GM13977 (cell line): Measurements from ENCODE around the gene TTBK1.

Source experiments
- DNase-seq: peaks from one replicate; pipeline ENCODE4 v3.0.0; 2012; ENCODE audit warnings: low spot score
- CTCF ChIP-seq: IDR thresholded peaks from 2 replicates; pipeline ENCODE4 v1.5.1; 2012; ENCODE audit warnings: mild to moderate bottlenecking, control low read depth; ENCODE audit not compliant: insufficient read depth; ENCODE audit errors: extremely low read depth, missing control alignments
- in situ Hi-C: fragments of 300-500 bp; cut with MboI; formaldehyde crosslinking; loops from one replicate; pipeline ENCODE4 v1.12.0; 2022; ENCODE audit warnings: low sequenced_read_pairs, low pct_unique_long_range_greater_than_20kb, mixed read lengths, inconsistent platforms; ENCODE audit not compliant: unreplicated experiment

The TTBK1 gene

GRCh38 chr6:43213431-43213830, 29.9 kb upstream of the TTBK1 start:
- in situ Hi-C loops = no loop called here
- no peak for TF ChIP-seq CTCF

GRCh38 chr6:43215066-43215465, 28.2 kb upstream of the TTBK1 start:
- TF ChIP-seq CTCF = no peak
- in situ Hi-C loops = no loop called here
- no peak for DNase-seq

More at GRCh38 chr6:43213431-43213830, 29.9 kb upstream of the TTBK1 start:
- no peak for DNase-seq

- no peak for DNase-seq
- TF ChIP-seq CTCF = no peak
- in situ Hi-C loops = no loop called here
Measured at GRCh38 chr6:43216200-43216599, 27.1 kb upstream of the TTBK1 start.

- in situ Hi-C loops = no loop called here
- no peak for TF ChIP-seq CTCF
- no peak for DNase-seq
Measured at GRCh38 chr6:43217351-43217750, 25.9 kb upstream of the TTBK1 start.

GRCh38 chr6:43219119-43219518, 24.2 kb upstream of the TTBK1 start:
- no peak for TF ChIP-seq CTCF
- in situ Hi-C loops = no loop called here
- DNase-seq = no peak

- TF ChIP-seq CTCF = no peak
- DNase-seq = no peak
- in situ Hi-C loops = no loop called here
Measured at GRCh38 chr6:43219814-43220213, 23.5 kb upstream of the TTBK1 start.

GRCh38 chr6:43220439-43220951, 22.8 kb upstream of the TTBK1 start:
- DNase-seq = no peak
- TF ChIP-seq CTCF = no peak
- in situ Hi-C loops = no loop called here
